Measurements from ENCODE around the gene AMIGO1. TPM values are rescaled to one million over a fixed set of nuclear protein-coding genes. Genes with fewer than 3 reads are reported as not detected.
A peak's percentile ranks its signal among the peaks of the same experiment; 100 is the strongest.

AMIGO1 gene
- polyA plus RNA-seq (ENCODE audit: insufficient read length in 12 of 12), result 10 to 100 TPM in 8 of 12 donors, 1 to 10 TPM in 3, not detected in 1; 4.1 to 16.8 (median 12.4) TPM
- long read RNA-seq, donor 1, full-length matches to known transcripts, result 3 of 3 reads
- long read RNA-seq, donor 1, partial matches to known transcripts, result 0 of 3 reads
- long read RNA-seq, donor 1, other reads (novel, unspliced or antisense), result 0 of 3 reads
- long read RNA-seq, donor 2, full-length matches to known transcripts, result 11 of 11 reads
- long read RNA-seq, donor 2, partial matches to known transcripts, result 0 of 11 reads
- long read RNA-seq, donor 2, other reads (novel, unspliced or antisense), result 0 of 11 reads
- long read RNA-seq, donor 3, full-length matches to known transcripts, result 7 of 7 reads
- long read RNA-seq, donor 3, partial matches to known transcripts, result 0 of 7 reads
- long read RNA-seq, donor 3, other reads (novel, unspliced or antisense), result 0 of 7 reads
- long read RNA-seq, donor 4, full-length matches to known transcripts, result 5 of 5 reads
- long read RNA-seq, donor 4, partial matches to known transcripts, result 0 of 5 reads
- long read RNA-seq, donor 4, other reads (novel, unspliced or antisense), result 0 of 5 reads
- long read RNA-seq, donor 5, full-length matches to known transcripts, result 10 of 10 reads
- long read RNA-seq, donor 5, partial matches to known transcripts, result 0 of 10 reads
- long read RNA-seq, donor 5, other reads (novel, unspliced or antisense), result 0 of 10 reads
- long read RNA-seq, donor 6, full-length matches to known transcripts, result 5 of 5 reads
- long read RNA-seq, donor 6, partial matches to known transcripts, result 0 of 5 reads
- long read RNA-seq, donor 6, other reads (novel, unspliced or antisense), result 0 of 5 reads
- long read RNA-seq, donor 7, full-length matches to known transcripts, result 1 of 1 reads
- long read RNA-seq, donor 7, partial matches to known transcripts, result 0 of 1 reads
- long read RNA-seq, donor 7, other reads (novel, unspliced or antisense), result 0 of 1 reads
- long read RNA-seq, donor 8, full-length matches to known transcripts, result 9 of 9 reads
- long read RNA-seq, donor 8, partial matches to known transcripts, result 0 of 9 reads
- long read RNA-seq, donor 8, other reads (novel, unspliced or antisense), result 0 of 9 reads
- long read RNA-seq, donor 9, result 0 reads
- long read RNA-seq, donor 10, full-length matches to known transcripts, result 12 of 12 reads
- long read RNA-seq, donor 10, partial matches to known transcripts, result 0 of 12 reads
- long read RNA-seq, donor 10, other reads (novel, unspliced or antisense), result 0 of 12 reads
- long read RNA-seq, donor 11, full-length matches to known transcripts, result 6 of 6 reads
- long read RNA-seq, donor 11, partial matches to known transcripts, result 0 of 6 reads
- long read RNA-seq, donor 11, other reads (novel, unspliced or antisense), result 0 of 6 reads

GRCh38 chr1:109509176-109510134 is at the start of gene AMIGO1:
TSS of gene AMIGO1 (minus strand) at chr1:109509727. CDS start at chr1:109508912, 815 bp downstream.
- peak; percentile 73 for DNase-seq

- DNase-seq, result no peak
Measured at GRCh38 chr1:109557520-109557919, 48.0 kb upstream of the AMIGO1 start.

- no peak for DNase-seq
Measured at GRCh38 chr1:109556563-109556962, 47.0 kb upstream of the AMIGO1 start.

- DNase-seq, result peak; percentile 98
Measured at GRCh38 chr1:109548321-109549267, 39.1 kb upstream of the AMIGO1 start, which contains the start of gene GNAI3. TSS of gene GNAI3 (plus strand) at chr1:109548615. CDS start at chr1:109548721, 106 bp downstream.

- no peak for DNase-seq
Measured at GRCh38 chr1:109547463-109548320, 38.2 kb upstream of the AMIGO1 start.

- peak; percentile 93 for DNase-seq
Measured at GRCh38 chr1:109546311-109547109, 37.0 kb upstream of the AMIGO1 start.

- no peak for DNase-seq
Measured at GRCh38 chr1:109543988-109544735, 34.6 kb upstream of the AMIGO1 start.

- no peak for DNase-seq
Measured at GRCh38 chr1:109543283-109543987, 33.9 kb upstream of the AMIGO1 start.

GRCh38 chr1:109542657-109543056 is 33.1 kb upstream of the AMIGO1 start:
- DNase-seq, result no peak

- no peak for DNase-seq
Measured at GRCh38 chr1:109541102-109541501, 31.6 kb upstream of the AMIGO1 start.

GRCh38 chr1:109539676-109540075 is 30.1 kb upstream of the AMIGO1 start, which contains the start of gene GPR61:
TSS of gene GPR61 (plus strand) at chr1:109539872. CDS start at chr1:109543023, 3,151 bp downstream.
- DNase-seq, result no peak

GRCh38 chr1:109538827-109539555 is 29.5 kb upstream of the AMIGO1 start:
- DNase-seq, result no peak

- DNase-seq, result no peak
Measured at GRCh38 chr1:109537450-109538178, 28.1 kb upstream of the AMIGO1 start.

- no peak for DNase-seq
Measured at GRCh38 chr1:109535971-109536491, 26.5 kb upstream of the AMIGO1 start.

Measured in muscle of arm (tissue), 14 donors.